IMR-90 (cell line): Measurements from ENCODE around the gene PEX5L.

Experiments used
- MAZ ChIP-seq: IDR thresholded peaks from 2 replicates; pipeline ENCODE4 v1.6.1; 2012; ENCODE audit warnings: low read depth, mild to moderate bottlenecking, low read length, improper control_type of control experiment, moderate library complexity, borderline replicate concordance
- NFE2L2 ChIP-seq: fragments of 150-350 bp; IDR thresholded peaks from 2 replicates; pipeline ENCODE4 v1.6.1; 2016; ENCODE audit warnings: low read depth, mild to moderate bottlenecking, low read length
- POLR2A ChIP-seq: IDR thresholded peaks from 2 replicates; pipeline ENCODE4 v1.6.1; 2012; ENCODE audit warnings: mild to moderate bottlenecking, low read depth, low read length
- RAD21 ChIP-seq: IDR thresholded peaks from 2 replicates; pipeline ENCODE4 v1.6.1; 2012; ENCODE audit warnings: low read length, improper control_type of control experiment
- SMC3 ChIP-seq: fragments of 150-350 bp; IDR thresholded peaks from 2 replicates; pipeline ENCODE4 v1.6.1; 2016; ENCODE audit warnings: low read depth, mild to moderate bottlenecking, antibody characterized with exemption, low read length, moderate library complexity
- TF ChIP-seq, protein P1 (sequence below): conservative IDR thresholded peaks from 2 replicates; pipeline ENCODE4 v1.5.1; 2012; ENCODE audit warnings: mild to moderate bottlenecking, low read depth, low read length, improper control_type of control experiment

DNA sequence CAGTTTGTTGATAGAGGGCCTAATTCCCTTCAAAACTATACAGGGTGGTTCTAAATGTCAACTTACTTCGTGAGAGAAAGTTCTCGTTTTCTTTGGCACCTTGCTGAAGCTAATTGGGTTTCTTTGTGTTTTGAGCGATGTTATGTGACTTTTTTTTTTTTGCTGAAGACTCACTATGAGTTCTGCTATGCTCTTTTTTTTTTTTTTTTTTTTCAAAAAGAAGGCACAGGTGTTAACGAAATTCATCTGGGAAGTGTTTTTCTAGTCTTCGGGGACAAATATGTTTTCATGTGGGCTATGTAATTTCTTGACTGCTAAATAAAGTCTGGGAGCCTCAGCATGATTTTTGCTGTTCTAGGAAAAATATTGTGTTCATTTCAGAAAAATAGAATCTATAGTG, 81.5 kb downstream of the PEX5L start:
- TF ChIP-seq RAD21 = no peak
- TF ChIP-seq, protein P1, sequence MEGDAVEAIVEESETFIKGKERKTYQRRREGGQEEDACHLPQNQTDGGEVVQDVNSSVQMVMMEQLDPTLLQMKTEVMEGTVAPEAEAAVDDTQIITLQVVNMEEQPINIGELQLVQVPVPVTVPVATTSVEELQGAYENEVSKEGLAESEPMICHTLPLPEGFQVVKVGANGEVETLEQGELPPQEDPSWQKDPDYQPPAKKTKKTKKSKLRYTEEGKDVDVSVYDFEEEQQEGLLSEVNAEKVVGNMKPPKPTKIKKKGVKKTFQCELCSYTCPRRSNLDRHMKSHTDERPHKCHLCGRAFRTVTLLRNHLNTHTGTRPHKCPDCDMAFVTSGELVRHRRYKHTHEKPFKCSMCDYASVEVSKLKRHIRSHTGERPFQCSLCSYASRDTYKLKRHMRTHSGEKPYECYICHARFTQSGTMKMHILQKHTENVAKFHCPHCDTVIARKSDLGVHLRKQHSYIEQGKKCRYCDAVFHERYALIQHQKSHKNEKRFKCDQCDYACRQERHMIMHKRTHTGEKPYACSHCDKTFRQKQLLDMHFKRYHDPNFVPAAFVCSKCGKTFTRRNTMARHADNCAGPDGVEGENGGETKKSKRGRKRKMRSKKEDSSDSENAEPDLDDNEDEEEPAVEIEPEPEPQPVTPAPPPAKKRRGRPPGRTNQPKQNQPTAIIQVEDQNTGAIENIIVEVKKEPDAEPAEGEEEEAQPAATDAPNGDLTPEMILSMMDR = no peak
- no peak for TF ChIP-seq MAZ
- no peak for TF ChIP-seq POLR2A
- TF ChIP-seq NFE2L2 = no peak
- no peak for TF ChIP-seq SMC3
